Sigmoid colon (tissue), 7 donors: ENCODE data around the gene ZNF23. TPM values are rescaled to one million over a fixed set of nuclear protein-coding genes. Genes with fewer than 3 reads are reported as not detected.

Experiments used
- DNase-seq: peaks from one replicate; pipeline ENCODE4 v3.0.0-alpha.2; 2019
- H3K27ac ChIP-seq, 4 donors: fragments of 200-600 bp; sonication (generic); one replicate each; pipeline ENCODE4 v1.5.1; 2016 to 2019; ENCODE audit warnings: mild to moderate bottlenecking in 1 of 4
- H3K27me3 ChIP-seq, 3 donors: fragments of 200-600 bp; sonication (generic); one replicate each; pipeline ENCODE4 v1.5.1; 2019; ENCODE audit warnings: mild to moderate bottlenecking in 1 of 3
- H3K36me3 ChIP-seq, 4 donors: fragments of 200-600 bp; sonication (generic); one replicate each; pipeline ENCODE4 v1.5.1; 2016 to 2019
- H3K4me1 ChIP-seq, 4 donors: fragments of 200-600 bp; sonication (generic); one replicate each; pipeline ENCODE4 v1.5.1; 2017 to 2019
- H3K4me3 ChIP-seq, 4 donors: fragments of 200-600 bp; sonication (generic); one replicate each; pipeline ENCODE4 v1.5.1; 2017 to 2019; ENCODE audit warnings: mild to moderate bottlenecking in 2 of 4, moderate library complexity in 1 of 4
- H3K9me3 ChIP-seq, 4 donors: fragments of 200-600 bp in 3 of 4; sonication (generic) in 3 of 4; one replicate each; pipeline versions ENCODE4 v1.5.1 to v1.6.1; 2013 to 2019
- CTCF ChIP-seq, 4 experiments: fragments of 450-650 bp in 3 of 4; fragments of 200-600 bp in 1 of 4; IDR thresholded peaks; one replicate each; pipeline ENCODE4 v1.5.1; 2016 to 2019; ENCODE audit warnings: antibody characterized with exemption in 4 of 4, mild to moderate bottlenecking in 3 of 4, moderate library complexity in 2 of 4
- EP300 ChIP-seq, 4 donors: sonication (generic); formaldehyde crosslinking; IDR thresholded peaks; one replicate each; pipeline ENCODE4 v1.6.1; 2017; ENCODE audit warnings: antibody characterized with exemption in 4 of 4
- POLR2A ChIP-seq, 2 donors: fragments of 450-650 bp; IDR thresholded peaks; one replicate each; pipeline ENCODE4 v1.6.1; 2016; ENCODE audit warnings: antibody characterized with exemption in 2 of 2, mild to moderate bottlenecking in 2 of 2, moderate library complexity in 2 of 2
- POLR2AphosphoS5 ChIP-seq, 4 donors: sonication (generic); formaldehyde crosslinking; IDR thresholded peaks; one replicate each; pipeline ENCODE4 v1.6.1; 2017; ENCODE audit warnings: antibody characterized with exemption in 4 of 4
- WGBS, 2 donors: extraction: QIAGEN DNeasy Blood & Tissue Kit; methylation state at CpG; one replicate each; pipeline ENCODE4 v1.1.7; 2013; 5-methylcytosine and 5-hydroxymethylcytosine counted together
- intact Hi-C: fragments of 100-400 bp; cut with DNase I; formaldehyde crosslinking; loops from one replicate; pipeline ENCODE4 v1.15.1; 2023
- polyA plus RNA-seq, 3 donors: library from polyadenylated mRNA; stranded (reverse); fragments of 200-250 nt; gene quantifications; one replicate each; pipeline ENCODE4 v1.2.3, GENCODE V29; 2013
- total RNA-seq, 4 donors: library from RNA; depleted of rRNA; stranded (reverse); fragments of >200 nt; gene quantifications; one replicate each; pipeline ENCODE4 v1.1.0, GENCODE V29; 2016
- donor health status: healthy with polysubstance abuse.
- donor health status: Bipolar disorder and iron deficiency.
- donor health status: healthy.

The ZNF23 gene
- total and polyA plus RNA-seq, 7 donors = 3.0 to 11.6 (median 5.4) TPM

GRCh38 chr16:71491054-71491453 lies 29.0 kb upstream of the ZNF23 start:
- Histone ChIP-seq H3K9me3 (no peaks in the 10 kb centered on the region), H3K27ac (no peak overlapping the region), H3K36me3 (no peaks in the 10 kb centered on the region), H3K4me3 (no peak overlapping the region), H3K27me3 (no peaks in the 10 kb centered on the region), H3K4me1 (no peaks in the 10 kb centered on the region)
- DNase-seq = no peak
- WGBS, 2 donors = 78 to 81% methylated on average over 3 of the region's 3 CpGs
- TF ChIP-seq POLR2A (IDR thresholded peaks at IDR 0.05) (no peak), CTCF (IDR thresholded peaks at IDR 0.05) (no peak)
- intact Hi-C loops = loop anchor here (5.0 kb wide), 1 partner anchor 39 kb away; no protein-coding TSS in a partner anchor

GRCh38 chr16:71490361-71490760 lies 28.3 kb upstream of the ZNF23 start:
- Histone ChIP-seq H3K4me3 (no peak overlapping the region), H3K27ac (no peak overlapping the region), H3K36me3 (no peaks in the 10 kb centered on the region), H3K4me1 (no peaks in the 10 kb centered on the region), H3K27me3 (no peaks in the 10 kb centered on the region), H3K9me3 (no peaks in the 10 kb centered on the region)
- TF ChIP-seq EP300 (IDR thresholded peaks at IDR 0.05) = no peak
- TF ChIP-seq POLR2A (IDR thresholded peaks at IDR 0.05) = no peak
- intact Hi-C loops = loop anchor here (5.0 kb wide), 1 partner anchor 38 kb away; no protein-coding TSS in a partner anchor
- no peak for DNase-seq

GRCh38 chr16:71489122-71489521 lies 27.1 kb upstream of the ZNF23 start, which contains the start of gene ZNF19:
Gene ZNF19, minus strand, starts transcription at chr16:71489324. Its CDS starts 7,210 bp downstream, at chr16:71482114.
- Histone ChIP-seq H3K27me3 (no peaks in the 10 kb centered on the region), H3K4me3 (no peak within 1 kb of the TSS), H3K4me1 (peaks cover 0 to 4% (median 0%) of the 10 kb centered on the region in 4 donors), H3K36me3 (no peaks in the 10 kb centered on the region), H3K27ac (no peak within 1 kb of the TSS), H3K9me3 (no peaks in the 10 kb centered on the region)
- 93 to 95% methylated on average over 22 of the region's 22 CpGs for WGBS, 2 donors
- intact Hi-C loops = loop anchor here (10.0 kb wide), 2 partner anchors 204 to 236 kb away; partner anchors contain the start of genes CMTR2 and PHLPP2
- no peak for DNase-seq
- no peak for TF ChIP-seq EP300 (IDR thresholded peaks at IDR 0.05)
- TF ChIP-seq POLR2AphosphoS5 (IDR thresholded peaks at IDR 0.05) = no peak
- TF ChIP-seq POLR2A (IDR thresholded peaks at IDR 0.05) = no peak
- TF ChIP-seq CTCF (IDR thresholded peaks at IDR 0.05) = no peak

GRCh38 chr16:71484006-71484893 lies 22.2 kb upstream of the ZNF23 start:
- Histone ChIP-seq H3K4me3 (peak overlapping the region; percentile 78 to 91 (median 84)), H3K27ac (peak overlapping the region; percentile 95 to 98 (median 96)), H3K36me3 (peaks cover 0 to 6% (median 0%) of the 10 kb centered on the region in 4 donors), H3K9me3 (no peaks in the 10 kb centered on the region), H3K4me1 (peaks cover 0 to 12% (median 7%) of the 10 kb centered on the region in 4 donors), H3K27me3 (no peaks in the 10 kb centered on the region)
- TF ChIP-seq POLR2AphosphoS5 (IDR thresholded peaks at IDR 0.05) (peak; percentile 83 to 95 (median 88)), POLR2A (IDR thresholded peaks at IDR 0.05) (peak; percentile 46 to 65), CTCF (IDR thresholded peaks at IDR 0.05) (no peak), EP300 (IDR thresholded peaks at IDR 0.05) (peak in 1 of 4 donors; percentile 44)
- intact Hi-C loops = loop anchor here (1.0 to 10.0 kb wide), 3 partner anchors 22 to 241 kb away; partner anchors contain the start of genes CMTR2, PHLPP2 and ZNF23
- WGBS, 2 donors = 0 to 1% methylated on average over 44 of the region's 44 CpGs
- DNase-seq = peak; percentile 94

- no peak overlapping the region for H3K27ac ChIP-seq
- H3K4me3 ChIP-seq = no peak overlapping the region
- H3K9me3 ChIP-seq = no peaks in the 10 kb centered on the region
- no peaks in the 10 kb centered on the region for H3K27me3 ChIP-seq
- no peak for DNase-seq
- peaks cover 0 to 12% (median 7%) of the 10 kb centered on the region in 4 donors for H3K4me1 ChIP-seq
- peaks cover 0 to 18% (median 3%) of the 10 kb centered on the region in 4 donors for H3K36me3 ChIP-seq
- intact Hi-C loops = loop anchor here (10.0 kb wide), 2 partner anchors 198 to 242 kb away; partner anchors contain the start of genes CMTR2 and PHLPP2
- TF ChIP-seq POLR2A (IDR thresholded peaks at IDR 0.05) (no peak), EP300 (IDR thresholded peaks at IDR 0.05) (no peak), CTCF (IDR thresholded peaks at IDR 0.05) (no peak), POLR2AphosphoS5 (IDR thresholded peaks at IDR 0.05) (no peak)
- WGBS, 2 donors = 89 to 93% methylated on average over 5 of the region's 5 CpGs
These were observed 20.5 kb upstream of the ZNF23 start for GRCh38 chr16:71482569-71482968.
